ENCODE results near the gene ANKMY1. TPM values are rescaled to one million over a fixed set of nuclear protein-coding genes. Genes with fewer than 3 reads are reported as not detected.

ANKMY1 gene
- total and polyA plus RNA-seq, 2 experiments from 2014 or later, result 9.2 to 11.1 TPM

DNA sequence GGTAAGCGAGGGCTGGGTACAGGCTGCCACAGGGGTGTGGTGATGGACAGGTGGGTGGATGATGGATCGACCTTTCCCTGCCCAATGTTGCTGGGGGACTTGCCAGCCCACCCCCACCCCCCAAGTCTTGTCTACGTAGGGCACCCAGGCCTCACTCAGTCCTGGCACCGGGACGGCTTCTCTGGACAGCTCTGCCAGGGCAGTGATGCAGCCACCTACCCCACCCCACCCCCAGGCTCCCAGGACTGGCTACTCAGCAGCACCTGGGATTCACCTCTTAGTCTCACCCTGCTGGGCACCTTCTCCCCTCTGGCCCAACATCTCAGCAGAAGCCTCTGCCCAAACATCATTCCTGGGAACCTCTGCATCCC, 55.7 kb downstream of the ANKMY1 start:
- Histone ChIP-seq H3K4me3 (no peak overlapping the region), H3K9me3 (ENCODE audit: low read depth) (no peaks in the 10 kb centered on the region), H3K27me3 (no peaks in the 10 kb centered on the region), H3K9me2 (replicated peaks; ENCODE audit: insufficient read depth) (no peaks in the 10 kb centered on the region), H3K4me1 (ENCODE audit: insufficient read depth) (no peaks in the 10 kb centered on the region), H3K4me2 (no peak overlapping the region), H3K36me3 (replicated peaks; ENCODE audit: insufficient read depth, low read depth) (no peaks in the 10 kb centered on the region), H2AFZ (no peak overlapping the region), H3K79me2 (no peaks in the 10 kb centered on the region), H3K27ac (no peak overlapping the region), H4K20me1 (ENCODE audit: insufficient read depth, poor library complexity, severe bottlenecking) (no peaks in the 10 kb centered on the region)
- DNase-seq (ENCODE audit: low spot score), result peak; percentile 1
- 93% methylated on average over 5 of the region's 5 CpGs for WGBS (ENCODE audit: low lambda C conversion rate, missing lambda C conversion rate)
- TF ChIP-seq EZH2 (IDR thresholded peaks at IDR 0.05; ENCODE audit: borderline replicate concordance) (no peak), EZH2phosphoT487 (IDR thresholded peaks at IDR 0.05; ENCODE audit: low read depth, severe bottlenecking, unreplicated experiment) (no peak)
- TF ChIP-seq, protein P1, sequence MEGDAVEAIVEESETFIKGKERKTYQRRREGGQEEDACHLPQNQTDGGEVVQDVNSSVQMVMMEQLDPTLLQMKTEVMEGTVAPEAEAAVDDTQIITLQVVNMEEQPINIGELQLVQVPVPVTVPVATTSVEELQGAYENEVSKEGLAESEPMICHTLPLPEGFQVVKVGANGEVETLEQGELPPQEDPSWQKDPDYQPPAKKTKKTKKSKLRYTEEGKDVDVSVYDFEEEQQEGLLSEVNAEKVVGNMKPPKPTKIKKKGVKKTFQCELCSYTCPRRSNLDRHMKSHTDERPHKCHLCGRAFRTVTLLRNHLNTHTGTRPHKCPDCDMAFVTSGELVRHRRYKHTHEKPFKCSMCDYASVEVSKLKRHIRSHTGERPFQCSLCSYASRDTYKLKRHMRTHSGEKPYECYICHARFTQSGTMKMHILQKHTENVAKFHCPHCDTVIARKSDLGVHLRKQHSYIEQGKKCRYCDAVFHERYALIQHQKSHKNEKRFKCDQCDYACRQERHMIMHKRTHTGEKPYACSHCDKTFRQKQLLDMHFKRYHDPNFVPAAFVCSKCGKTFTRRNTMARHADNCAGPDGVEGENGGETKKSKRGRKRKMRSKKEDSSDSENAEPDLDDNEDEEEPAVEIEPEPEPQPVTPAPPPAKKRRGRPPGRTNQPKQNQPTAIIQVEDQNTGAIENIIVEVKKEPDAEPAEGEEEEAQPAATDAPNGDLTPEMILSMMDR (IDR thresholded peaks at IDR 0.05; ENCODE audit: poor library complexity), result no peak

DNA sequence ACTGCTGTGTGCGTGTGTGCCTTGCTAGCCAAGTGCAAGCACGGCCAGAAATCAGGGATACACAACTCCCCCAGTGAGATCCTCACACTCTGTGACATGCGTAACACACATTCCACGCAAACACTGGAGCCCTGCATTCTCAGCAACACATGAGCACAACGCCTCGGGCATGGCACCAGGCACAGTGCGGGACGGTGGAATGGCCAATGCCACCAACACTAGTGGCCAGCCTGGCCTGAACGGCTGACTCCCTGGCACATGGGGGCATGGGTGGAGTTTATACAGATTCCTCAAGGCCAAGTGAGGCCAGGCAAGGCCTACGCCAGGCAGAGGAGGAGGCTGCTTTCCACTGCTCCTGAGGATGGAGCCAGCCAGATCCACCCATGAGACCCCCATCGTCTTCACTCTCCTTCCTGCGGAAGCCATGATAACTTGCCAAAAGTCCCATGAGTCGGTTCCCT, 56.2 kb downstream of the ANKMY1 start:
- no peaks in the 10 kb centered on the region for H3K27me3 ChIP-seq
- H3K9me2 ChIP-seq (replicated peaks; ENCODE audit: insufficient read depth), result no peaks in the 10 kb centered on the region
- whole genome bisulfite sequencing (ENCODE audit: low lambda C conversion rate, missing lambda C conversion rate), result 93% methylated on average over 13 of the region's 13 CpGs
- H4K20me1 ChIP-seq (ENCODE audit: insufficient read depth, poor library complexity, severe bottlenecking), result no peaks in the 10 kb centered on the region
- no peak for TF ChIP-seq EZH2 (IDR thresholded peaks at IDR 0.05; ENCODE audit: borderline replicate concordance)
- H3K27ac ChIP-seq, result no peak overlapping the region
- H3K36me3 ChIP-seq (replicated peaks; ENCODE audit: insufficient read depth, low read depth), result no peaks in the 10 kb centered on the region
- H3K4me2 ChIP-seq, result no peak overlapping the region
- no peak overlapping the region for H2AFZ ChIP-seq
- no peaks in the 10 kb centered on the region for H3K79me2 ChIP-seq
- H3K4me3 ChIP-seq, result no peak overlapping the region
- no peak for DNase-seq (ENCODE audit: low spot score)
- H3K9me3 ChIP-seq (ENCODE audit: low read depth), result no peaks in the 10 kb centered on the region
- no peaks in the 10 kb centered on the region for H3K4me1 ChIP-seq (ENCODE audit: insufficient read depth)

DNA sequence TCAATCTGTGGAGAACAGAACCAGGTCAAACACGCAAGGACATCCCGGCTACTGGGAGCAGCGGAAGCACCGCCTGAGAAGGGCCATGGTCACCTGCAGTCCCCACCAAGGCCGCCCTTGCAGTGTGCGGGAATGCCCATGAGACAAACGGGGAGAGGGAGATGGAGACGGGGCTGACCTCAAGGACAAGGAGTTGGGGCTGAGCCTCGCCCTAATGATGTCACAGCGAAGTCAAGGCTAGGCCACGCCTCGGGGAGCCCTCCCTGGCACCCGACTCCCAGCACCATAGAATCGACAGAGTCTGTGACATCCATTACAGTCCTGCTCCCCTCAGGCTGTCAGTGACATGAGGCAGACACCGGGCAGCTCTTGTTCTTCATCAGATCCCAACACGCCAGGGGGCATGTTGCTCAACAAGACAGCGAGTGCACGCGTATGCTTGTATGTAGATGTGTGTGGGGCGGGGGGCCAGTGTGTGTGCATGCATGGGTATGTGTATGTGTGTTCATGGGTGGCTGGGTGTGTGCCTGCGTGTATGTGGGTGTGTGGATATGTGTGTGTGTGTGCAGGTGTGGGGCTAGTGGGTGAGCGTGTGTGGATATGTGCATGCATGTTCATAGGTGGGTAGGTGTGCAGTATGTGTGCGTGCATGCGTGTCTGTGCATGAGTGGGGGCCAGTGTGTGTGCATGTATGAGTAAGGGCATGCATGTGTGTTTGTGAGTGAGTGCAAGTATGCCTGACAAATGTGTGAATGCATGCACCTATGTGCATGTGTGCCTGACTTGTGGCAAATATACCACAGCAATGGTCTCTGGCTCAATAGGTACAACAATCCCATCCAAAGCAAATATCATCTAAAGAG, 57.0 kb downstream of the ANKMY1 start:
- Histone ChIP-seq H3K36me3 (replicated peaks; ENCODE audit: insufficient read depth, low read depth) (no peaks in the 10 kb centered on the region), H3K4me2 (no peak overlapping the region), H3K27me3 (no peaks in the 10 kb centered on the region), H3K9me3 (ENCODE audit: low read depth) (no peaks in the 10 kb centered on the region), H3K27ac (no peak overlapping the region), H3K79me2 (no peaks in the 10 kb centered on the region), H4K20me1 (ENCODE audit: insufficient read depth, poor library complexity, severe bottlenecking) (no peaks in the 10 kb centered on the region), H2AFZ (no peak overlapping the region), H3K4me3 (no peak overlapping the region), H3K9me2 (replicated peaks; ENCODE audit: insufficient read depth) (no peaks in the 10 kb centered on the region), H3K4me1 (ENCODE audit: insufficient read depth) (no peaks in the 10 kb centered on the region)
- WGBS (ENCODE audit: low lambda C conversion rate, missing lambda C conversion rate), result 91% methylated on average over 24 of the region's 24 CpGs
- DNase-seq (ENCODE audit: low spot score), result peak; percentile 4
- no peak for TF ChIP-seq EZH2 (IDR thresholded peaks at IDR 0.05; ENCODE audit: borderline replicate concordance)
- TF ChIP-seq, protein P1 (IDR thresholded peaks at IDR 0.05; ENCODE audit: poor library complexity), result no peak
- TF ChIP-seq EZH2phosphoT487 (IDR thresholded peaks at IDR 0.05; ENCODE audit: low read depth, severe bottlenecking, unreplicated experiment), result no peak

Data from hepatocyte (in vitro differentiated cells).